ENCODE measurements around the gene ZSCAN5A.
"Not testable (repeated sequence)": the region's sequence is repeated elsewhere in the genome, so short reads cannot be mapped to it uniquely, and the experiment has no call there.

ZSCAN5A gene

GRCh38 chr19:56314381-56315076, at the start of gene ZSCAN5A:
TSS of gene ZSCAN5A (minus strand) at chr19:56314839. CDS start at chr19:56225046, 89,793 bp downstream.
- DNase-seq: peak; percentile 98
- ATAC-seq: peak; percentile 87

- ATAC-seq (no peak), DNase-seq (no peak)
These were observed 46.2 kb upstream of the ZSCAN5A start for GRCh38 chr19:56360841-56361240.

- DNase-seq: no peak
These were observed 42.3 kb upstream of the ZSCAN5A start for GRCh38 chr19:56356944-56357343.

GRCh38 chr19:56355517-56355916, 40.9 kb upstream of the ZSCAN5A start:
- DNase-seq: no peak
- ATAC-seq: no peak

More at GRCh38 chr19:56356944-56357343, 42.3 kb upstream of the ZSCAN5A start:
- no peak for ATAC-seq

- no peak for DNase-seq
- ATAC-seq: no peak
These were observed 36.6 kb upstream of the ZSCAN5A start for GRCh38 chr19:56351208-56351607.

- DNase-seq (peak; percentile 52), ATAC-seq (no peak)
These were observed 35.9 kb upstream of the ZSCAN5A start for GRCh38 chr19:56350416-56351045.

- DNase-seq (peak; percentile 42), ATAC-seq (no peak)
These were observed 33.7 kb upstream of the ZSCAN5A start for GRCh38 chr19:56348289-56348877.

GRCh38 chr19:56347163-56347778, 32.6 kb upstream of the ZSCAN5A start:
- ATAC-seq (no peak), DNase-seq (no peak)

- no peak for DNase-seq
These were observed 27.3 kb upstream of the ZSCAN5A start for GRCh38 chr19:56341948-56342347.

GRCh38 chr19:56339031-56339430, 24.4 kb upstream of the ZSCAN5A start:
- not testable (repeated sequence) for DNase-seq, ATAC-seq

More at GRCh38 chr19:56341948-56342347, 27.3 kb upstream of the ZSCAN5A start:
- ATAC-seq: no peak

- ATAC-seq, DNase-seq: not testable (repeated sequence)
These were observed 22.4 kb upstream of the ZSCAN5A start for GRCh38 chr19:56337077-56337476.

GRCh38 chr19:56335371-56335770, 20.7 kb upstream of the ZSCAN5A start:
- DNase-seq, ATAC-seq: not testable (repeated sequence)

GRCh38 chr19:56333506-56333905, 18.9 kb upstream of the ZSCAN5A start:
- peak; percentile 35 for DNase-seq
- no peak for ATAC-seq

GRCh38 chr19:56332695-56333094, 18.1 kb upstream of the ZSCAN5A start:
- ATAC-seq (no peak), DNase-seq (no peak)

GRCh38 chr19:56324436-56324835, 9.8 kb upstream of the ZSCAN5A start:
- DNase-seq (no peak), ATAC-seq (no peak)

GRCh38 chr19:56321989-56322440, 7.4 kb upstream of the ZSCAN5A start:
- DNase-seq (no peak), ATAC-seq (no peak)

- DNase-seq (no peak), ATAC-seq (no peak)
These were observed 6.8 kb upstream of the ZSCAN5A start for GRCh38 chr19:56321254-56321988.

- DNase-seq (no peak), ATAC-seq (no peak)
These were observed 5.4 kb upstream of the ZSCAN5A start for GRCh38 chr19:56319991-56320390.

- ATAC-seq (no peak), DNase-seq (no peak)
These were observed 3.1 kb upstream of the ZSCAN5A start for GRCh38 chr19:56317749-56318148.

- no peak for DNase-seq
These were observed 2.1 kb upstream of the ZSCAN5A start for GRCh38 chr19:56316728-56317127.

GRCh38 chr19:56315077-56315828, 614 bp upstream of the ZSCAN5A start:
- peak; percentile 87 for DNase-seq
- peak; percentile 83 for ATAC-seq

More at GRCh38 chr19:56316728-56317127, 2.1 kb upstream of the ZSCAN5A start:
- no peak for ATAC-seq
